Cardiac fibroblast (primary cell): ENCODE results near the gene ABCC1.

Experiments
- DNase-seq, 2 donors: peaks; one replicate each; pipeline versions ENCODE4 v3.0.0 to v3.0.0-alpha.2; 2010; ENCODE audit warnings: low read depth in 2 of 2
- H3K4me3 ChIP-seq, 2 donors: replicated peaks in 1 of 2; 1 replicate in 1 of 2; 2 replicates in 1 of 2; pipeline ENCODE4 v1.5.1; 2011; ENCODE audit warnings: low read depth in 2 of 2, low read length in 2 of 2, mild to moderate bottlenecking in 2 of 2, moderate library complexity in 1 of 2
- CTCF ChIP-seq: IDR thresholded peaks from one replicate; pipeline ENCODE4 v1.5.1; 2011; ENCODE audit warnings: low read depth, mild to moderate bottlenecking, low read length, inconsistent platforms

The ABCC1 gene

GRCh38 chr16:16191493-16192167 lies 242.2 kb downstream of the ABCC1 start:
- no peak for DNase-seq
- no peak overlapping the region for H3K4me3 ChIP-seq
- TF ChIP-seq CTCF = no peak
